ENCODE data around the gene CSNK1A1.
"Not testable (repeated sequence)": the region's sequence is repeated elsewhere in the genome, so short reads cannot be mapped to it uniquely, and the experiment has no call there.

Gene CSNK1A1

GRCh38 chr5:149521739-149522685 lies 29.2 kb downstream of the CSNK1A1 start:
- ChIA-PET POLR2A (interaction anchor here (0.6 kb wide), 1 partner anchor 12 kb away, joined by 3 read pairs; no protein-coding TSS in a partner anchor), CTCF (interaction anchor here (0.7 to 1.7 kb wide), 3 partner anchors 29 to 82 kb away, joined by 3 to 4 read pairs (median 3); partner anchors contain the start of gene CSNK1A1)

GRCh38 chr5:149519601-149520000 lies 31.6 kb downstream of the CSNK1A1 start:
- ChIA-PET CTCF (interaction anchor here (1.1 to 1.3 kb wide), 2 partner anchors 13 to 22 kb away, joined by 3 to 4 read pairs; no protein-coding TSS in a partner anchor), POLR2A (no interaction called here)
- DNase-seq (ENCODE audit: low read depth, low spot score), result no peak
- no peak overlapping the region for H3K4me3 ChIP-seq (ENCODE audit: low read depth, low read length)
- no peak for TF ChIP-seq CTCF (IDR thresholded peaks at IDR 0.05; ENCODE audit: insufficient read depth, low read length, missing control alignments)

More at GRCh38 chr5:149521739-149522685, 29.2 kb downstream of the CSNK1A1 start:
- H3K4me3 ChIP-seq (ENCODE audit: low read depth, low read length), result no peak overlapping the region
- TF ChIP-seq CTCF (IDR thresholded peaks at IDR 0.05; ENCODE audit: insufficient read depth, low read length, missing control alignments), result no peak
- no peak for DNase-seq (ENCODE audit: low read depth, low spot score)

GRCh38 chr5:149518620-149519019 lies 32.6 kb downstream of the CSNK1A1 start:
- ChIA-PET POLR2A (no interaction called here), CTCF (interaction anchor here (0.8 to 1.3 kb wide), 4 partner anchors 9 to 21 kb away, joined by 3 to 4 read pairs (median 4); no protein-coding TSS in a partner anchor)
- no peak for TF ChIP-seq CTCF (IDR thresholded peaks at IDR 0.05; ENCODE audit: insufficient read depth, low read length, missing control alignments)
- DNase-seq (ENCODE audit: low read depth, low spot score), result no peak
- no peak overlapping the region for H3K4me3 ChIP-seq (ENCODE audit: low read depth, low read length)

GRCh38 chr5:149517461-149518122 lies 33.6 kb downstream of the CSNK1A1 start:
- ChIA-PET POLR2A (no interaction called here), CTCF (interaction anchor here (0.7 to 1.6 kb wide), 5 partner anchors 10 to 150 kb away, joined by 3 to 5 read pairs (median 3); no protein-coding TSS in a partner anchor)
- TF ChIP-seq CTCF (IDR thresholded peaks at IDR 0.05; ENCODE audit: insufficient read depth, low read length, missing control alignments), result no peak
- no peak for DNase-seq (ENCODE audit: low read depth, low spot score)
- H3K4me3 ChIP-seq (ENCODE audit: low read depth, low read length), result no peak overlapping the region

GRCh38 chr5:149514512-149514911 lies 36.7 kb downstream of the CSNK1A1 start:
- no peak for DNase-seq (ENCODE audit: low read depth, low spot score)
- H3K4me3 ChIP-seq (ENCODE audit: low read depth, low read length), result no peak overlapping the region
- no peak for TF ChIP-seq CTCF (IDR thresholded peaks at IDR 0.05; ENCODE audit: insufficient read depth, low read length, missing control alignments)
- ChIA-PET CTCF (interaction anchor here (0.8 to 2.3 kb wide), 10 partner anchors 13 to 133 kb away, joined by 3 to 9 read pairs (median 3); no protein-coding TSS in a partner anchor), POLR2A (interaction anchor here (1.1 to 1.4 kb wide), 2 partner anchors 20 to 35 kb away, joined by 3 read pairs; no protein-coding TSS in a partner anchor)

GRCh38 chr5:149513372-149513947 lies 37.8 kb downstream of the CSNK1A1 start:
- H3K4me3 ChIP-seq (ENCODE audit: low read depth, low read length); POLR2A ChIA-PET; DNase-seq (ENCODE audit: low read depth, low spot score): not testable (repeated sequence)
- CTCF ChIA-PET, result interaction anchor here (1.2 to 2.3 kb wide), 3 partner anchors 14 to 72 kb away, joined by 3 to 9 read pairs (median 3); no protein-coding TSS in a partner anchor

All from AG04449 (cell line).